HG03342 (cell line): ENCODE results near the gene MPO.
A peak's percentile ranks its signal among the peaks of the same experiment; 100 is the strongest.

Experiments used
- ATAC-seq: cut with Tn5 transposase; IDR thresholded peaks from one replicate; pipeline ENCODE4 v1.9.1; 2021; ENCODE audit warnings: mild to moderate bottlenecking, moderate library complexity; ENCODE audit not compliant: unreplicated experiment

MPO gene

GRCh38 chr17:58238147-58238634, 42.5 kb downstream of the MPO start, which contains the start of gene LPO:
Gene LPO, plus strand, starts transcription at chr17:58238584. Its CDS starts 4,396 bp downstream, at chr17:58242980.
- ATAC-seq = no peak

- no peak for ATAC-seq
Observed at GRCh38 chr17:58236394-58236793, 44.3 kb downstream of the MPO start.

GRCh38 chr17:58235821-58236220, 44.9 kb downstream of the MPO start:
- ATAC-seq = no peak

GRCh38 chr17:58234512-58234911, 46.2 kb downstream of the MPO start:
- no peak for ATAC-seq

GRCh38 chr17:58233543-58233942, 47.2 kb downstream of the MPO start:
- peak; percentile 64 for ATAC-seq

- peak; percentile 72 for ATAC-seq
Observed at GRCh38 chr17:58232707-58233156, 48.0 kb downstream of the MPO start.

GRCh38 chr17:58231641-58232040, 49.1 kb downstream of the MPO start:
- no peak for ATAC-seq

GRCh38 chr17:58229881-58230280, 50.9 kb downstream of the MPO start:
- no peak for ATAC-seq

GRCh38 chr17:58229384-58229783, 51.4 kb downstream of the MPO start:
- ATAC-seq = no peak

GRCh38 chr17:58228679-58229078, 52.1 kb downstream of the MPO start:
- no peak for ATAC-seq

GRCh38 chr17:58227733-58228132, 53.0 kb downstream of the MPO start:
- no peak for ATAC-seq

GRCh38 chr17:58224315-58224714, 56.4 kb downstream of the MPO start:
- ATAC-seq = no peak
